B cell (primary cell): ENCODE measurements around the gene HPS5. TPM values are rescaled to one million over a fixed set of nuclear protein-coding genes. Genes with fewer than 3 reads are reported as not detected.
A peak's percentile ranks its signal among the peaks of the same experiment; 100 is the strongest.

Experiments used
- ATAC-seq: fragments of 200-7000 bp; cut with Tn5 transposase; one replicate; pipeline ENCODE4 v1.10.0; 2021; ENCODE audit warnings: low read depth, mild to moderate bottlenecking, moderate number of reproducible peaks, moderate library complexity
- CTCF ChIA-PET: fragments of 350-600 bp; sonication (Branson Sonifier 250); formaldehyde crosslinking; loops from one replicate; lab custom pipeline; 2021; ENCODE audit warnings: antibody characterized with exemption, inconsistent platforms; lab: Charles Lee
- POLR2A ChIA-PET: fragments of 350-600 bp; sonication (Branson Sonifier 250); formaldehyde crosslinking; loops from one replicate; lab custom pipeline; 2021; ENCODE audit warnings: antibody characterized with exemption; lab: Charles Lee
- DNase-seq: peaks from one replicate; pipeline ENCODE4 v3.0.0; 2013
- H2AFZ ChIP-seq: 2 replicates; pipeline ENCODE4 v1.6.1; 2012; ENCODE audit warnings: mild to moderate bottlenecking, low read depth, low read length; ENCODE audit not compliant: insufficient read depth, poor library complexity, severe bottlenecking
- H3K27ac ChIP-seq, 2 donors: 1 replicate in 1 of 2; 2 replicates in 1 of 2; pipeline ENCODE4 v1.5.1; 2012 to 2013; ENCODE audit warnings: low read length in 2 of 2, mild to moderate bottlenecking in 2 of 2, moderate library complexity in 1 of 2
- H3K27me3 ChIP-seq, 4 experiments: fragments of 200-600 bp in 1 of 4; sonication (generic) in 1 of 4; replicated peaks in 1 of 4; 1 replicate in 2 of 4; 2 replicates in 2 of 4; pipeline versions ENCODE4 v1.6.1 to v1.7.0; 2013 to 2016; ENCODE audit warnings: low read length in 3 of 4, mild to moderate bottlenecking in 2 of 4, mixed read lengths in 1 of 4, moderate library complexity in 1 of 4; ENCODE audit not compliant: insufficient read depth in 4 of 4, control insufficient read depth in 3 of 4; ENCODE audit errors: control extremely low read depth in 1 of 4
- H3K36me3 ChIP-seq, 2 experiments: replicated peaks in 1 of 2; 1 replicate in 1 of 2; 2 replicates in 1 of 2; pipeline versions ENCODE4 v1.6.1 to v1.7.1; 2013; ENCODE audit warnings: low read length in 1 of 2; ENCODE audit not compliant: insufficient read depth in 2 of 2, control insufficient read depth in 1 of 2; ENCODE audit errors: control extremely low read depth in 1 of 2, extremely low read depth in 1 of 2
- H3K4me1 ChIP-seq, 2 donors: fragments of 200-600 bp in 1 of 2; sonication (generic) in 1 of 2; 1 replicate in 1 of 2; 2 replicates in 1 of 2; pipeline versions ENCODE4 v1.5.1 to v1.6.1; 2013 to 2017; ENCODE audit warnings: low read length in 2 of 2; ENCODE audit not compliant: control insufficient read depth in 2 of 2, insufficient read depth in 2 of 2
- H3K4me2 ChIP-seq: replicated peaks from 2 replicates; pipeline ENCODE3; 2012; ENCODE audit warnings: mild to moderate bottlenecking, low read depth, low read length; ENCODE audit not compliant: poor library complexity, severe bottlenecking
- H3K4me3 ChIP-seq, 5 experiments: fragments of 200-600 bp in 1 of 5; sonication (generic) in 1 of 5; 1 replicate in 3 of 5; 2 replicates in 2 of 5; pipeline versions ENCODE4 v1.5.1 to v1.7.0; 2011 to 2016; ENCODE audit warnings: low read length in 4 of 5, mild to moderate bottlenecking in 4 of 5, low read depth in 2 of 5, control low read depth in 1 of 5, moderate library complexity in 1 of 5; ENCODE audit not compliant: insufficient read depth in 1 of 5; ENCODE audit errors: control extremely low read depth in 1 of 5, extremely low read depth in 1 of 5
- H3K79me2 ChIP-seq: fragments of 200-600 bp; sonication (generic); one replicate; pipeline ENCODE4 v1.6.0; 2016; ENCODE audit warnings: low read length; ENCODE audit not compliant: control insufficient read depth, insufficient read depth
- H3K9ac ChIP-seq: fragments of 200-600 bp; sonication (generic); 2 replicates; pipeline ENCODE4 v1.6.1; 2017; ENCODE audit warnings: mild to moderate bottlenecking, low read length, moderate library complexity
- H3K9me3 ChIP-seq, 3 donors: one replicate each; pipeline versions ENCODE4 v1.6.1 to v1.7.1; 2013; ENCODE audit warnings: low read length in 2 of 3; ENCODE audit not compliant: control insufficient read depth in 2 of 3, insufficient read depth in 1 of 3; ENCODE audit errors: control extremely low read depth in 1 of 3
- H4K20me1 ChIP-seq: 2 replicates; pipeline ENCODE4 v1.6.0; 2012; ENCODE audit warnings: mild to moderate bottlenecking, low read length; ENCODE audit not compliant: insufficient read depth, control insufficient read depth, poor library complexity, severe bottlenecking
- H3K27ac Mint-ChIP-seq: one replicate; pipeline ENCODE4 v1.8.0; 2021; ENCODE audit warnings: mixed read lengths
- H3K27me3 Mint-ChIP-seq: one replicate; pipeline ENCODE4 v1.8.0; 2021; ENCODE audit warnings: mixed read lengths
- H3K4me1 Mint-ChIP-seq: one replicate; pipeline ENCODE4 v1.8.0; 2021; ENCODE audit warnings: mixed read lengths
- H3K4me3 Mint-ChIP-seq: one replicate; pipeline ENCODE4 v1.8.0; 2021; ENCODE audit warnings: mixed read lengths
- H3K9me3 Mint-ChIP-seq: one replicate; pipeline ENCODE4 v1.8.0; 2022; ENCODE audit warnings: mixed read lengths; ENCODE audit not compliant: insufficient read depth
- CTCF ChIP-seq: fragments of 200-600 bp; IDR thresholded peaks from one replicate; pipeline ENCODE4 v1.8.0; 2022; ENCODE audit warnings: antibody characterized with exemption, mild to moderate bottlenecking
- EZH2 ChIP-seq: IDR thresholded peaks from 2 replicates; pipeline ENCODE4 v1.6.1; 2012; ENCODE audit warnings: borderline replicate concordance, low read depth, mild to moderate bottlenecking, moderate library complexity, low read length; ENCODE audit not compliant: insufficient read depth, poor library complexity, severe bottlenecking
- WGBS: methylation state at CpG from one replicate; pipeline ENCODE4 v1.1.5; 2013; ENCODE audit warnings: missing lambda C conversion rate; ENCODE audit not compliant: insufficient coverage; 5-methylcytosine and 5-hydroxymethylcytosine counted together
- intact Hi-C: fragments of 100-400 bp; cut with micrococcal nuclease; formaldehyde crosslinking; loops from one replicate; pipeline ENCODE4 v1.10.0; 2022
- polyA plus RNA-seq: library from polyadenylated mRNA; depleted of rRNA; stranded (reverse); fragments of >200 nt; gene quantifications from 2 replicates; pipeline ENCODE4 v1.2.3, GENCODE V29; 2012
- total RNA-seq, 2 donors: library from RNA; stranded (reverse); fragments of 120-200 nt in 1 of 2; gene quantifications; 1 replicate in 1 of 2; 2 replicates in 1 of 2; pipeline versions ENCODE4 v1.2.3 to v1.2.4, GENCODE V29; 2013 to 2022

Gene HPS5
- total and polyA plus RNA-seq, 2 donors (not counting 1 experiment from before 2014, with no cell fraction given), result 15.2 to 31.3 TPM

GRCh38 chr11:18322818-18323570 lies 1.1 kb upstream of the HPS5 start:
- no peaks in the 10 kb centered on the region for H3K27me3 Mint-ChIP-seq
- 27% methylated on average over 11 of the region's 18 CpGs for whole genome bisulfite sequencing
- ATAC-seq, result no peak
- CTCF ChIA-PET, result interaction anchor here (2.5 kb wide), 1 partner anchor 72 kb away, joined by 11 read pairs; the partner anchor contains the start of gene LDHA
- peak overlapping the region; percentile 100 for H3K27ac Mint-ChIP-seq
- H3K36me3 ChIP-seq, result peaks cover 3 to 30% of the 10 kb centered on the region in 2 experiments
- H4K20me1 ChIP-seq, result peaks cover 18% of the 10 kb centered on the region
- H3K9me3 Mint-ChIP-seq, result no peaks in the 10 kb centered on the region
- H3K9ac ChIP-seq, result peak overlapping the region; percentile 98
- POLR2A ChIA-PET, result interaction anchor here (1.3 to 2.5 kb wide), 3 partner anchors 41 to 73 kb away, joined by 3 to 18 read pairs (median 8); partner anchors contain the start of gene LDHA
- H2AFZ ChIP-seq, result peak overlapping the region; percentile 95
- TF ChIP-seq CTCF (no peak), EZH2 (no peak)
- H3K4me3 Mint-ChIP-seq, result peak overlapping the region; percentile 96
- no peaks in the 10 kb centered on the region for H3K27me3 ChIP-seq
- peak overlapping the region; percentile 82 to 94 (median 90) for H3K4me3 ChIP-seq
- H3K79me2 ChIP-seq, result peaks cover 93% of the 10 kb centered on the region
- no peak for DNase-seq
- H3K4me1 ChIP-seq, result peaks cover 39 to 54% of the 10 kb centered on the region in 2 donors
- no peaks in the 10 kb centered on the region for H3K9me3 ChIP-seq
- H3K27ac ChIP-seq, result peak overlapping the region; percentile 98 to 100
- H3K4me1 Mint-ChIP-seq, result peaks cover 71% of the 10 kb centered on the region
- intact Hi-C loops, result loop anchor here (1.0 to 5.0 kb wide), 10 partner anchors 12 to 1586 kb away; partner anchors contain the start of genes C11orf58, SAAL1, SERGEF and SPTY2D1
- peak overlapping the region; percentile 93 for H3K4me2 ChIP-seq
